LNCAP (cell line): ENCODE results near the gene LHFPL2.

Experiments used
- CTCF ChIP-seq: fragments of 450-650 bp; IDR thresholded peaks from 2 replicates; pipeline ENCODE4 v1.5.1; 2017; ENCODE audit warnings: mild to moderate bottlenecking

LHFPL2 gene

DNA sequence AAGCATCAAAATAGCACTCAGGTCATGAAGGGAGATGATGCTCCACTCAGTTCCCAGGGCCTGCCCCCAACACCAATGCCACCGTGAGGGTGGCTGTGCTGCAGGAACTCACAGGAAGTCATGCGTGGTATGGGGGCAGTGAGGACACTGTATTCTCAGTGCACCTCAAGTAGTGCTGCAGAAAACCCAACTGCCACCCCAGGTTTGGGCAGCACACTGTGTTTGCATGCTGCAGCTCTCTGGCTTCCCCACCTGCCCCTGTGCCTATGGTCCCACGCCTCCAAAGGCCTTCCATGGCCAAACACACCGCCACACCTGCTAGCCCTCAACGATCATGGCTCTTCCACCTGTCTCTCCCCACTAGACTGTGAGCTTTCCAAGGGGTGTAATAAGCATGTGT lies 14.3 kb downstream of the LHFPL2 start:
- TF ChIP-seq CTCF, result no peak

GRCh38 chr5:78633700-78634099 lies 14.9 kb downstream of the LHFPL2 start:
- TF ChIP-seq CTCF, result no peak

DNA sequence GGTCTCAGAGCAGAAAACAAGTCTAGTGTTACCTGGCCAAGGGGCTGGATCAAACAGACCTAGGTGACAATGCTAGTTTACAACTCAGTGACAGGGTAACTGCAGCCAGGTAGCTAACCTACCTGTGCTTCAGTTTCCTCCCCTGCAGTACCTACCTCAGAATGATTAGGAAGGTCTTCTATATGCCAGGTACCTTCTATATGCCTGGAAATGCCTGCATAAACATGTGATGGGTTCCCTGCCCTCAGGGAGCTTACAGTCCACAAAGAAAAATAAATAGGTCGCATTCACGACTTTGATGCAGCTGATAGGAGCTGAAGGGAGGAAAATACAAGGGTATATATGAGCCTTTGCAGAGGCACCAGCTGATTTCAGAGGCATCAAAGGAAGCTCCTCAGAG lies 16.1 kb downstream of the LHFPL2 start:
- TF ChIP-seq CTCF, result no peak

DNA sequence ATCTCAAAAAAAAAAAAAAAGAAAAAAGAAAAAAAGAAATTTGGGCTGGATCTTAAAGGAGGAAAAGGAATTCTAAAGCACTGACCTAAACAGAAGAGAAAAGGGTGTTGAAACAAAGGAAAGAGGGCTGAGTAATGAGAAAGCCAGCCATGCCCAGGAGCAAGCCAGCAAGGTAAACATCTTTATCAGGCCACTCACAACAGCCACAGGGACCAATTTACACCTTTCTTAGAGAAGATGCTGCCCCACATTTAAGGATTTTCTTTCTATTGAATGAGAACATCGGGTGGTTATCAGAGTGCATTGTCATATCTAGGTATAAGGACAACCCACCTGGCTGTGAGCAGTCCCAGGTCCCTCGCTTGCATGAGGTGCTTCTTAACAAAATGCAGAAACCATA lies 16.6 kb downstream of the LHFPL2 start:
- TF ChIP-seq CTCF, result no peak

GRCh38 chr5:78630047-78630446 lies 18.5 kb downstream of the LHFPL2 start:
- TF ChIP-seq CTCF, result no peak

DNA sequence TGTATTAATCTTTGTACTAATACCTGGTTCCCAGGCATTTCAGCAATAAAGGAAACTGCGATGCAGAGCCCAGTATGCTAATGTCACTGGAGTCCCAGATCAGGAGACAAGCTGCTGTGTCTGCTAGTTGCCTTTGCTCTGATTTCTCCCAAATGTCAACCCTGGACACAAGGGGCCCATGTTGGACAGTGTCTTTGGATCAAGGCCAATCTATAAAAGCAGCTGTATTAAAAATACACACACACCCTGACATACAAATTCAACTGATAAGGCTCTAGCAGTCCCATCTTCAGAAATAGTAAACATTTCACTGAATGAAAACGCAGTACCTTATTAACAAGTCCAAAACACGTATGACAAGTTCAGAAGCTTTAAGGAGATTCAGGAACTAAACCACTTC lies 18.9 kb downstream of the LHFPL2 start:
- TF ChIP-seq CTCF, result no peak

GRCh38 chr5:78628270-78628992 lies 20.1 kb downstream of the LHFPL2 start:
- no peak for TF ChIP-seq CTCF

- TF ChIP-seq CTCF, result no peak
These were observed 20.8 kb downstream of the LHFPL2 start for GRCh38 chr5:78627766-78628165.
